PC-9 (cell line): ENCODE measurements around the gene ELP4.
A peak's percentile ranks its signal among the peaks of the same experiment; 100 is the strongest.

Experiments
- CTCF ChIP-seq: fragments of 200-600 bp; sonication (generic); conservative IDR thresholded peaks from 2 replicates; pipeline ENCODE4 v1.6.1; 2017; ENCODE audit warnings: mixed run types, antibody characterized with exemption, mild to moderate bottlenecking, moderate library complexity
- EZH2 ChIP-seq: fragments of 200-600 bp; sonication (generic); IDR thresholded peaks from 2 replicates; pipeline ENCODE4 v1.8.0; 2017; ENCODE audit warnings: antibody characterized with exemption, low read depth

GRCh38 chr11:31641477-31642062 lies 132.0 kb downstream of the ELP4 start:
- peak; percentile 87 for TF ChIP-seq CTCF
- no peak for TF ChIP-seq EZH2
